GM21528 (cell line): ENCODE data around the gene REC8.

ENCODE experiments used
- ATAC-seq: cut with Tn5 transposase; IDR thresholded peaks from one replicate; pipeline ENCODE4 v1.9.1; 2021; ENCODE audit warnings: mild to moderate bottlenecking, moderate library complexity; ENCODE audit not compliant: unreplicated experiment, low FRiP score

Gene REC8

GRCh38 chr14:24157331-24157730 is 14.5 kb upstream of the REC8 start:
- no peak for ATAC-seq

DNA sequence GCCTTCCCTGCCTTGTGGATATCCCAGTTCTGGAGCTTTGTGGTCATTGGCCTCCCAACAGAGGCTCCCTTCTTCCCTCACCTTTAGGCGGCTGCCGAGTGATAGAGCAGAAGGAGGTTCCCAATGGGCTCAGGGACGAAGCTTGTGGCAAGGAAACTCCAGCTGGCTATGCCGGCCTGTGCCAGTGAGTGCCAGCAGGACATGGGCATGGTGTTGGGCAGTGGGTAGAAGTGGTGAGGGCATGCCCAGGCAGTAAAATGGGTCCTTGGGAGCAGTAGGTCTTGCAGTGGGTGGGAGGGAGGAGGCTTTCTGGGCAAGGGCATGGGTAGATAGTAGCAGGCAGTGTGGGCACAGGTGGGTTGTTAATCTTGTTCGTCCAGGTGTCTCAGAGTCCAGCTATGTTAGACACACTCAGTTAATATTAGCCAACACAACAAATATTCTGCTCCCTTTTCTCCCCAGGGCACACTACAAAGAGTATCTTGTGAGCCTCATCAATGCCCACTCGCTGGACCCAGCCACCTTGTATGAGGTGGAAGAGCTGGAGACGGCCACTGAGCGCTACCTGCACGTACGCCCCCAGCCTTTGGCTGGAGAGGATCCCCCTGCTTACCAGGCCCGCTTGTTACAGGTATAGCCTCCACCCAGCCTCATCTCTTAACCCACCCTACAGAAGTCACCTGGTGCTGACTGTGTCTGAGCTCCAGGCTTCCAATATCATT is 11.9 kb upstream of the REC8 start:
- ATAC-seq, result no peak

GRCh38 chr14:24160499-24160849 is 11.4 kb upstream of the REC8 start:
- ATAC-seq, result peak; percentile 5

GRCh38 chr14:24160850-24161804 is 10.8 kb upstream of the REC8 start, which contains the start of gene IRF9:
Gene IRF9 (plus strand): TSS chr14:24161265. CDS start chr14:24162145, 880 bp downstream.
- ATAC-seq, result peak; percentile 84

- no peak for ATAC-seq
These were observed 9.8 kb upstream of the REC8 start for GRCh38 chr14:24162093-24162492.

DNA sequence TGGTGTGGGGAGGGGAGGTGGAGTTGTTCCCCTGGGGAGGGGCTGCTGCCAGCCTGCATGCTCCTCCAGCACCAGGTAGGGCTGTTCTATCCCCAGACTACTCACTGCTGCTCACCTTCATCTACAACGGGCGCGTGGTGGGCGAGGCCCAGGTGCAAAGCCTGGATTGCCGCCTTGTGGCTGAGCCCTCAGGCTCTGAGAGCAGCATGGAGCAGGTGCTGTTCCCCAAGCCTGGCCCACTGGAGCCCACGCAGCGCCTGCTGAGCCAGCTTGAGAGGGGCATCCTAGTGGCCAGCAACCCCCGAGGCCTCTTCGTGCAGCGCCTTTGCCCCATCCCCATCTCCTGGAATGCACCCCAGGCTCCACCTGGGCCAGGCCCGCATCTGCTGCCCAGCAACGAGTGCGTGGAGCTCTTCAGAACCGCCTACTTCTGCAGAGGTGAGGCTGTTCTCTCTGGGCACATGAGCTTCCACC is 7.3 kb upstream of the REC8 start:
- no peak for ATAC-seq

GRCh38 chr14:24165785-24166184 is 6.1 kb upstream of the REC8 start:
- ATAC-seq, result no peak

DNA sequence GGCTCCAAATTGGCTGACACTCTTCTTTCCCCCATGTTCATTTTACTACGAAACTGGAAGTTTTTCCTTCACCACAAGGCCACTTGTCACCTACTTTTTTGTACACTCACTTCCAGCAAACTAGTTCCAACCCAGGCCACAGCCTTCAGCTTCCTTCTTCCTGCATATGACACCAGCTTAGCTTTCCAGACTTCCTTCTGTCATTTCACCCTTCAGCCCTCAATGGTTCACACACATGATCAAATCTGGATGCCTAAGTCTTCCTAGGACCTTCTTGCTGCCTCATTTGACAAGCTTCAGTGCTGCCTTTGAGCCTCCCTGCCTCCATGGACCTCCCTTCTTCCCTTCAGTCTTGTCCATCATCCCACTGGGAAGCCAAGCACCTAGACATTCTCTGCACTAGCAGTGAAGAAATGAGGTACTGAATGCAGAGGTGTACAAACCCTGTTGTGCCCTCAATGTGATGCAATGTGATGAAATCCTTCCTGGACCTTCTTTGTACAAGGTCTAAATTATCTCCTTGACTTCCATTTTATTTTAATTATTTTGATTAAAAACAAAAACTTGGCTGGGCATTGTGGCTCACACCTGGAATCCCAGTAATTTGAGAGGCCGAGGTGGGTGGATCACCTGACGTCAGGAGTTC is 4.3 kb upstream of the REC8 start:
- ATAC-seq, result no peak

GRCh38 chr14:24172261-24172860 is 481 bp downstream of the REC8 start:
- ATAC-seq, result no peak

GRCh38 chr14:24172871-24173281 is 996 bp downstream of the REC8 start:
- ATAC-seq, result no peak

DNA sequence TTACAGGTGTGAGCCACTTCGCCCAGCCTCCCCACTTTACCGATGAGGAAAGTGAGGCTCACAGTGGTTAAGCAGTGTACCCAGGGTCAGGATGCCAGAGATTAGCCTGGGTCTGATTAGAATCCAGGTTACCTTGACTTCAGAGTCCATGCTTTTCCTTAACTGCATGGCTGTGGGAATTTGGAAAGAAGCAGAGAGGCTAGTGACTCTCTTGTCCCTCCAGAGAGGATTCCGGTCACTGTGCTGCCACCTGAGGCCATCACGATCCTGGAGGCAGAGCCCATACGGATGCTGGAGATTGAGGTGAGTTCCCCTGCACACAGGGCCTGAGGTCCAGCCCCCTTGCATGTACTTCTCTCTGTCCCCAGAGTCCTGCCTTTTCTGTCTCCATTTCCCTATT is 4.7 kb downstream of the REC8 start:
- no peak for ATAC-seq

- no peak for ATAC-seq
These were observed 5.4 kb downstream of the REC8 start for GRCh38 chr14:24177041-24177825.

GRCh38 chr14:24177891-24178290 is 6.0 kb downstream of the REC8 start:
- no peak for ATAC-seq

GRCh38 chr14:24178399-24179178 is 6.7 kb downstream of the REC8 start:
- ATAC-seq, result no peak

- ATAC-seq, result no peak
These were observed 7.5 kb downstream of the REC8 start for GRCh38 chr14:24179294-24179960.

DNA sequence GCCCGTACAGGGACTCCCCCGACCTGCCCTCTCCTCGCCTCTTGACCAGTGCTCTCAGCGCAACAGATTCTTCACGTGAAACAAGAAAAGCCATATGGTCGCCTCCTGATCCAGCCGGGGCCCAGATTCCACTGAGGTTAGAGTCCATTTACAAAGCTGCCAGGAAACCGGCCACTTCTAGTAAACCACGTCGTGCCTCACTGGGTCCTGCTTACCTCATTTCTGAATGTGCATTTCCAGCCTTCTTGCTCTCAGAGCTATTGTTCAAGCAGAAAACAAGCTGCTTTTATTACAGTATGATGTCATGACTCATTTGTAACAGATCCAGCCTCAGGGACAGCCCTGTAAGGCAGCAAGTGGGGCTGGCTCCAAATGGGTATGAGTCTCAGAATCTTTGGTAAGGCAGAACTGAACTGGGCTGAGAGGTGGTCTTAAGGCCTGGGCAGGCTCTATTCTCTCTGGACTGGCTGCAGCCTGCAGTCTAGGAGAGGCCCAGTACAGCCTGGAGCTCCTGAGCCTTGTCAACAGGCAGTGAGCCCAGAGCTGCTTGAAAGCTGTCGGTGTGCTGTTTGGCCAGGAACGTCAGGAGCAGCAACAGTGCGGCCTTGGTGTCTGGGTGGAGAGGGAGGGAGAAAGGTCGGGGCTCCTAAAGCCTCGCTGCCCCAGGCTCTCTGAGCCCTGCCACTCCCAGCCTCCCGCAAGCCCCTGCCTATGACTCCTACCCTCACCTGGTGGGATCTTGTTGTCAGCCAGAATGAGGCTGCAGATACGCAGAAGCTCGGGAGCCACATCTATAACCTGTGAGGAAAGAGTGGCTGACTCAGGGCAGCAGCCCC is 8.3 kb downstream of the REC8 start:
- no peak for ATAC-seq

- no peak for ATAC-seq
These were observed 9.6 kb downstream of the REC8 start for GRCh38 chr14:24181371-24182077.
